ENCODE results near the gene TK2.
"Not testable (repeated sequence)": the region's sequence is repeated elsewhere in the genome, so short reads cannot be mapped to it uniquely, and the experiment has no call there.

Gene TK2

GRCh38 chr16:66572356-66572755 is 22.4 kb upstream of the TK2 start:
- Histone ChIP-seq H3K27ac (ENCODE audit: low read depth, low read length) (no peak overlapping the region), H3K4me3 (ENCODE audit: low read depth in 1 of 2, low read length in 2 of 2) (no peak overlapping the region)

GRCh38 chr16:66569827-66570405 is 20.0 kb upstream of the TK2 start:
- no peaks in the 10 kb centered on the region for H3K27me3 ChIP-seq (ENCODE audit: control insufficient read depth in 1 of 2, insufficient read depth in 2 of 2, low read length in 2 of 2)
- H3K27ac ChIP-seq (ENCODE audit: low read depth, low read length) = no peak overlapping the region
- no peak overlapping the region for H3K9ac ChIP-seq (ENCODE audit: low read depth in 1 of 2, low read length in 2 of 2)
- H3K9me3 ChIP-seq (ENCODE audit: control insufficient read depth in 1 of 2, low read length in 2 of 2) = no peaks in the 10 kb centered on the region
- no peak overlapping the region for H3K4me3 ChIP-seq (ENCODE audit: low read depth in 1 of 2, low read length in 2 of 2)
- peaks cover 0 to 15% of the 10 kb centered on the region in 2 donors for H3K36me3 ChIP-seq (ENCODE audit: control insufficient read depth in 1 of 2, insufficient read depth in 2 of 2, low read length in 2 of 2)
- peaks cover 0 to 13% of the 10 kb centered on the region in 2 donors for H3K4me1 ChIP-seq (ENCODE audit: control insufficient read depth in 1 of 2, insufficient read depth in 2 of 2, low read length in 2 of 2)

More at GRCh38 chr16:66572356-66572755, 22.4 kb upstream of the TK2 start:
- Histone ChIP-seq H3K4me1 (ENCODE audit: control insufficient read depth in 1 of 2, insufficient read depth in 2 of 2, low read length in 2 of 2) (peaks cover 0 to 13% of the 10 kb centered on the region in 2 donors), H3K27me3 (ENCODE audit: control insufficient read depth in 1 of 2, insufficient read depth in 2 of 2, low read length in 2 of 2) (no peaks in the 10 kb centered on the region), H3K9ac (ENCODE audit: low read depth in 1 of 2, low read length in 2 of 2) (no peak overlapping the region), H3K36me3 (ENCODE audit: control insufficient read depth in 1 of 2, insufficient read depth in 2 of 2, low read length in 2 of 2) (no peaks in the 10 kb centered on the region), H3K9me3 (ENCODE audit: control insufficient read depth in 1 of 2, low read length in 2 of 2) (no peaks in the 10 kb centered on the region)

GRCh38 chr16:66569131-66569530 is 19.2 kb upstream of the TK2 start:
- no peak overlapping the region for H3K9ac ChIP-seq (ENCODE audit: low read depth in 1 of 2, low read length in 2 of 2)
- H3K4me3 ChIP-seq (ENCODE audit: low read depth in 1 of 2, low read length in 2 of 2) = no peak overlapping the region
- H3K27me3 ChIP-seq (ENCODE audit: control insufficient read depth in 1 of 2, insufficient read depth in 2 of 2, low read length in 2 of 2) = no peaks in the 10 kb centered on the region
- peaks cover 0 to 18% of the 10 kb centered on the region in 2 donors for H3K36me3 ChIP-seq (ENCODE audit: control insufficient read depth in 1 of 2, insufficient read depth in 2 of 2, low read length in 2 of 2)
- H3K27ac ChIP-seq (ENCODE audit: low read depth, low read length) = no peak overlapping the region
- peaks cover 0 to 13% of the 10 kb centered on the region in 2 donors for H3K4me1 ChIP-seq (ENCODE audit: control insufficient read depth in 1 of 2, insufficient read depth in 2 of 2, low read length in 2 of 2)
- H3K9me3 ChIP-seq (ENCODE audit: control insufficient read depth in 1 of 2, low read length in 2 of 2) = no peaks in the 10 kb centered on the region

- no peak overlapping the region for H3K9ac ChIP-seq (ENCODE audit: low read depth in 1 of 2, low read length in 2 of 2)
- H3K4me3 ChIP-seq (ENCODE audit: low read depth in 1 of 2, low read length in 2 of 2) = no peak overlapping the region
- H3K27ac ChIP-seq (ENCODE audit: low read depth, low read length) = no peak overlapping the region
- peaks cover 0 to 13% of the 10 kb centered on the region in 2 donors for H3K4me1 ChIP-seq (ENCODE audit: control insufficient read depth in 1 of 2, insufficient read depth in 2 of 2, low read length in 2 of 2)
- H3K27me3 ChIP-seq (ENCODE audit: control insufficient read depth in 1 of 2, insufficient read depth in 2 of 2, low read length in 2 of 2) = no peaks in the 10 kb centered on the region
- peaks cover 0 to 21% of the 10 kb centered on the region in 2 donors for H3K36me3 ChIP-seq (ENCODE audit: control insufficient read depth in 1 of 2, insufficient read depth in 2 of 2, low read length in 2 of 2)
- H3K9me3 ChIP-seq (ENCODE audit: control insufficient read depth in 1 of 2, low read length in 2 of 2) = no peaks in the 10 kb centered on the region
These were observed 18.4 kb upstream of the TK2 start for GRCh38 chr16:66568355-66568754.

GRCh38 chr16:66567270-66567669 is 17.3 kb upstream of the TK2 start:
- Histone ChIP-seq H3K36me3 (ENCODE audit: control insufficient read depth in 1 of 2, insufficient read depth in 2 of 2, low read length in 2 of 2) (peaks cover 0 to 24% of the 10 kb centered on the region in 2 donors), H3K4me1 (ENCODE audit: control insufficient read depth in 1 of 2, insufficient read depth in 2 of 2, low read length in 2 of 2) (peaks cover 0 to 13% of the 10 kb centered on the region in 2 donors)
- not testable (repeated sequence) for H3K9ac ChIP-seq (ENCODE audit: low read depth in 1 of 2, low read length in 2 of 2); H3K27me3 ChIP-seq (ENCODE audit: control insufficient read depth in 1 of 2, insufficient read depth in 2 of 2, low read length in 2 of 2); H3K9me3 ChIP-seq (ENCODE audit: control insufficient read depth in 1 of 2, low read length in 2 of 2); H3K4me3 ChIP-seq (ENCODE audit: low read depth in 1 of 2, low read length in 2 of 2); H3K27ac ChIP-seq (ENCODE audit: low read depth, low read length)

GRCh38 chr16:66566051-66566901 is 16.4 kb upstream of the TK2 start, which contains the start of gene CMTM1:
Gene CMTM1 (plus strand): TSS chr16:66566439. CDS start chr16:66566514, 75 bp downstream.
- H3K4me3 ChIP-seq (ENCODE audit: low read depth in 1 of 2, low read length in 2 of 2) = no peak within 1 kb of the TSS

GRCh38 chr16:66563574-66564334 is 13.8 kb upstream of the TK2 start:
- Histone ChIP-seq H3K4me1 (ENCODE audit: control insufficient read depth in 1 of 2, insufficient read depth in 2 of 2, low read length in 2 of 2) (no peaks in the 10 kb centered on the region), H3K4me3 (ENCODE audit: low read depth in 1 of 2, low read length in 2 of 2) (no peak overlapping the region), H3K9ac (ENCODE audit: low read depth in 1 of 2, low read length in 2 of 2) (no peak overlapping the region), H3K36me3 (ENCODE audit: control insufficient read depth in 1 of 2, insufficient read depth in 2 of 2, low read length in 2 of 2) (peaks cover 3 to 38% of the 10 kb centered on the region in 2 donors), H3K27me3 (ENCODE audit: control insufficient read depth in 1 of 2, insufficient read depth in 2 of 2, low read length in 2 of 2) (no peaks in the 10 kb centered on the region), H3K9me3 (ENCODE audit: control insufficient read depth in 1 of 2, low read length in 2 of 2) (no peaks in the 10 kb centered on the region), H3K27ac (ENCODE audit: low read depth, low read length) (no peak overlapping the region)

More at GRCh38 chr16:66566051-66566901, 16.4 kb upstream of the TK2 start, which contains the start of gene CMTM1:
- Histone ChIP-seq H3K27ac (ENCODE audit: low read depth, low read length) (no peak within 1 kb of the TSS), H3K9me3 (ENCODE audit: control insufficient read depth in 1 of 2, low read length in 2 of 2) (no peaks in the 10 kb centered on the region), H3K9ac (ENCODE audit: low read depth in 1 of 2, low read length in 2 of 2) (no peak within 1 kb of the TSS), H3K4me1 (ENCODE audit: control insufficient read depth in 1 of 2, insufficient read depth in 2 of 2, low read length in 2 of 2) (peaks cover 0 to 13% of the 10 kb centered on the region in 2 donors), H3K27me3 (ENCODE audit: control insufficient read depth in 1 of 2, insufficient read depth in 2 of 2, low read length in 2 of 2) (no peaks in the 10 kb centered on the region), H3K36me3 (ENCODE audit: control insufficient read depth in 1 of 2, insufficient read depth in 2 of 2, low read length in 2 of 2) (peaks cover 0 to 24% of the 10 kb centered on the region in 2 donors)

GRCh38 chr16:66562986-66563385 is 13.1 kb upstream of the TK2 start:
- Histone ChIP-seq H3K4me3 (ENCODE audit: low read depth in 1 of 2, low read length in 2 of 2) (no peak overlapping the region), H3K4me1 (ENCODE audit: control insufficient read depth in 1 of 2, insufficient read depth in 2 of 2, low read length in 2 of 2) (no peaks in the 10 kb centered on the region), H3K27me3 (ENCODE audit: control insufficient read depth in 1 of 2, insufficient read depth in 2 of 2, low read length in 2 of 2) (no peaks in the 10 kb centered on the region), H3K27ac (ENCODE audit: low read depth, low read length) (no peak overlapping the region), H3K9me3 (ENCODE audit: control insufficient read depth in 1 of 2, low read length in 2 of 2) (no peaks in the 10 kb centered on the region), H3K36me3 (ENCODE audit: control insufficient read depth in 1 of 2, insufficient read depth in 2 of 2, low read length in 2 of 2) (peaks cover 7 to 44% of the 10 kb centered on the region in 2 donors), H3K9ac (ENCODE audit: low read depth in 1 of 2, low read length in 2 of 2) (no peak overlapping the region)

GRCh38 chr16:66562409-66562808 is 12.5 kb upstream of the TK2 start:
- Histone ChIP-seq H3K27me3 (ENCODE audit: control insufficient read depth in 1 of 2, insufficient read depth in 2 of 2, low read length in 2 of 2) (no peaks in the 10 kb centered on the region), H3K9ac (ENCODE audit: low read depth in 1 of 2, low read length in 2 of 2) (no peak overlapping the region), H3K36me3 (ENCODE audit: control insufficient read depth in 1 of 2, insufficient read depth in 2 of 2, low read length in 2 of 2) (peaks cover 11 to 44% of the 10 kb centered on the region in 2 donors), H3K9me3 (ENCODE audit: control insufficient read depth in 1 of 2, low read length in 2 of 2) (no peaks in the 10 kb centered on the region), H3K4me1 (ENCODE audit: control insufficient read depth in 1 of 2, insufficient read depth in 2 of 2, low read length in 2 of 2) (no peaks in the 10 kb centered on the region), H3K4me3 (ENCODE audit: low read depth in 1 of 2, low read length in 2 of 2) (no peak overlapping the region), H3K27ac (ENCODE audit: low read depth, low read length) (no peak overlapping the region)
